Activated naive CD8-positive, alpha-beta T cell treated with anti-CD3 and anti-CD28 coated beads for 36 hours (primary cell): Measurements from ENCODE around the gene KIF18B. TPM values are rescaled to one million over a fixed set of nuclear protein-coding genes. Genes with fewer than 3 reads are reported as not detected.

Experiments used
- DNase-seq: peaks from one replicate; pipeline ENCODE4 v3.0.0; 2021
- H3K27ac Mint-ChIP-seq: one replicate; pipeline ENCODE4 v1.8.0; 2022; ENCODE audit warnings: mild to moderate bottlenecking, moderate library complexity, mixed read lengths
- H3K27me3 Mint-ChIP-seq: one replicate; pipeline ENCODE4 v1.8.0; 2022; ENCODE audit warnings: mild to moderate bottlenecking, mixed read lengths
- H3K36me3 Mint-ChIP-seq: one replicate; pipeline ENCODE4 v1.8.0; 2021; ENCODE audit warnings: mild to moderate bottlenecking, mixed read lengths
- H3K4me1 Mint-ChIP-seq: one replicate; pipeline ENCODE4 v1.8.0; 2021; ENCODE audit warnings: mixed read lengths
- H3K4me3 Mint-ChIP-seq: one replicate; pipeline ENCODE4 v1.8.0; 2022; ENCODE audit warnings: mild to moderate bottlenecking, moderate library complexity, mixed read lengths
- H3K9me3 Mint-ChIP-seq: one replicate; pipeline ENCODE4 v1.8.0; 2022; ENCODE audit warnings: mixed read lengths
- total RNA-seq, 2 experiments: library from RNA; stranded (reverse); gene quantifications; one replicate each; pipeline ENCODE4 v1.2.3, GENCODE V29; 2021

The KIF18B gene
- 10 to 100 TPM; 36.7 to 37.1 TPM for total RNA-seq

DNA sequence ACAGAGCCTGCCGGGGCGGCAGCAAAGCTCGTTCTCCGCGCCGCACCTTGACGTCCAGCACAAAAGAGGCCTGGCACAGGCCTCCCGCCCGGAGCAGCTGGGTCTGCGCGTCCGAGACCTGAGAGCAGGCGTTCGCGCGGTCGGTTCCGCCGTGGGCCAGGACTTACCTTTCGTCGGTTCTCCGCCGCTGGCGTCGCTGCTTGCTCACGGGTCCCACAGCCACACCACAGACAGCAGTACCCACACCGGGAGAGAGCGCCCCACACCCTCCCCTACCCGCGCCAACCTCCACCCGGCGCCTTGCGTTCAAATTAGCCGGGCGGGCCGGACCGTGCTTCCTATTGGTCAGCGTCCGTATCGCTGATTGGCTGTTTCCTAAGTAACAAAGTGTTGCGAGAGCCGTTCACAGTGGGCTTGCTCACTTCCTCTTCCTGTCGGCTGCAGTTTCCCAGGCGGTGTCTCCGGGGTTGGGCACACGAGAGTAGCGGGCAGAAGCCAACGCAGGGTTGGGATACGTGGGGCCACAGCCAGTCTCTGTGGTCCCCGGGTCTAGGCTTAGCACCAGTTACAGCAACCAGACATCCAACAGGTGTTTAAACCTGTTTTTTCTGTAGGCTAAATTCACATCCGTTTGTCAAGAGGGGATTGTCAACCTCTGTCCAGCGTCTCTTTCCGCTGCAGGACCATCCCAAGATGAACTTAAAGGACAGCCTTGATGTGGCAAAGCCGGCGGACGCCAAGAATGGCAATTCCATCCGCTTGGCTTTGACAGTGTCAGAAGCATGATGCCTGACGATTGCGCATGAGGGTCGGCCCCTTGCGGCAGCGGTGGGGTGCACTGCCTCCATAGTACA is at the start of gene KIF18B:
Gene KIF18B, minus strand, starts transcription at position 313 of the 854 bp plus-strand sequence. CDS start 11,429 bp downstream, outside the sequence.
- Mint-ChIP-seq H3K27me3 (peaks cover 9% of the 10 kb centered on the region), H3K36me3 (peaks cover 26% of the 10 kb centered on the region), H3K27ac (peak within 1 kb of the TSS; percentile 79), H3K9me3 (no peaks in the 10 kb centered on the region), H3K4me1 (peaks cover 7% of the 10 kb centered on the region), H3K4me3 (peak within 1 kb of the TSS; percentile 95)
- peak; percentile 91 for DNase-seq

DNA sequence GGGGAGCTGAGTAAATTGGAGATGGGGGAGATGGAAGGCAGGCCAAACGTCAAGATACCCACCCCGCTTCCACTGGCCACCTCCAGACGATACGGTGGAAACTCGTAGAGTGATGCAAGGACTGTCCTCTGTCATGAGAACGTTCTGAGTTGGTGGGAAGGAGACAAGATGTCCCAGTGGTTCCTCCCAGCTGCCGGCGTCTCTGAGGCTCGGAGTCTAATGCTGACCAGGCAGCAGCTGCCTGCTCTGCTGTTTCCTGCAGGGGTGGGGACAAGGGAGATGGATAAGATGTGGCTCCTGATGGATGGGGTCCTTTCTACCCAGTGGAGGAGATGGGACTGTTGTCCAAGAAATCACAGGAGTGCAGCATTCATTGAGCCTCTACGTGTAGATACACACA is 48.7 kb upstream of the KIF18B start:
- Mint-ChIP-seq H3K9me3 (peaks cover 5% of the 10 kb centered on the region), H3K4me3 (no peak overlapping the region), H3K4me1 (no peaks in the 10 kb centered on the region), H3K27me3 (peaks cover 7% of the 10 kb centered on the region), H3K36me3 (no peaks in the 10 kb centered on the region), H3K27ac (no peak overlapping the region)
- no peak for DNase-seq

DNA sequence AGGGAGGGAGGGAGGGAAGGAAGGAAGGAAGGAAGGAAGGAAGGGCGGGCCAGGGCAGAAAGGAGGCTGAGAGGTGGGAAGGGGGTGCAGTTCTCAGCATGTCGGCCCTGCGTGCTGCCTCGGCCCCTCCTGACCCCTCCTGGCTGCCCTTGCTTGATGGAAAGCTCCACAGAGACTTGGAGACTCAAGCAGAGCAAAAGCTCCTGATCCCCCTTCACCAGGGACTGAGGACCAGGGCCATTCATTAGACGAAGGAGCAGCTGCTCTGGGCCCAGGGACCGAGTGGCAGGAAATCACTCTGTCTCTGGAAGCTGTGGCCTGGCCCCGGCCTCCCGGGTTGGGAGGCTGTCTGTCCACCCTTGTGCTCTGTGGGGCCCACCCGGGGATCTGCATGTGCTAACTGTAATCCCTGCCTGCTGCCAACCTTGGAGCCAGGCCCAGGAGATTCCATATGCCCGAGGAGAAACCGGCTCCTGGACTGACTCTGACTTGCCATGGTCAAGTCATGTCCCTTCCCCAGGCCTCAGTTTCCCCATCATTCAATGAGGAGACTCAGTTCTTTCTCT is 47.9 kb upstream of the KIF18B start:
- no peak for DNase-seq
- peaks cover 5% of the 10 kb centered on the region for H3K9me3 Mint-ChIP-seq
- no peaks in the 10 kb centered on the region for H3K36me3 Mint-ChIP-seq
- no peaks in the 10 kb centered on the region for H3K4me1 Mint-ChIP-seq
- H3K4me3 Mint-ChIP-seq = no peak overlapping the region
- H3K27ac Mint-ChIP-seq = no peak overlapping the region
- H3K27me3 Mint-ChIP-seq = peaks cover 7% of the 10 kb centered on the region

DNA sequence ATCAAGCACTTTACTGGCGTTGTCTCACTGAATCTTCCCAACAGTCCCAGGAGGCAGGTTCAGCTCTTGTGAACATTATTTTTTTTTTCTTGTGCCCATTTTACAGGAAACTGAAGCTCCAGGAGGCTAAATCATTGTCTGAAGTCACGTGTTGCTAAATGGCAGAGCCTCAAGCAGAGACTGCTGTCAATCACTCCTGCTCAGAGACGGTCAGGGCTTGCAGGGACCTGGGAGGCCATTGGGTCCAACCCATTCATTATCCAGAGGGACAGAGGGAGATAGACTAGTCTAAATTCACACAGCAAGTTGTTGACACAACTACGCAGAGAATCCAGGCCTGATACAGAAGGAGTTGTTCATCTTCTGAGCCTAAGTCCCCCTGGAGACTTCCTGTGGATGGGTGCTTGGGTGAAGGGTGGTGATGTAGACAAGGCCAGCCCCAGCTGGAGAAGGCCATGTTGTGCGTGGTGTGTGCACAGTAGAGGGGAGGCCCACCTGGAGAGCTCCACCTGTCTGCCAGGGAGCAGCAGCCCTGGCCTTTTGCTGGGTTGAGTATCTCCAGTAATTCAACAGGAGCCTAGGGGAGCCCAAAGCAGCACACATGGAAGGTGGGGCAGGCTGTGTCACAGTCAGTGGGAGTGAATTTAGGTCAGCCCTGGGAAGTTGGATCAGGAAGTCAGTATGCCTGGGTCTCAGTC is 44.8 kb upstream of the KIF18B start:
- Mint-ChIP-seq H3K36me3 (no peaks in the 10 kb centered on the region), H3K9me3 (no peaks in the 10 kb centered on the region), H3K4me3 (no peak overlapping the region), H3K4me1 (peaks cover 7% of the 10 kb centered on the region), H3K27me3 (peaks cover 35% of the 10 kb centered on the region), H3K27ac (no peak overlapping the region)
- DNase-seq = no peak

DNA sequence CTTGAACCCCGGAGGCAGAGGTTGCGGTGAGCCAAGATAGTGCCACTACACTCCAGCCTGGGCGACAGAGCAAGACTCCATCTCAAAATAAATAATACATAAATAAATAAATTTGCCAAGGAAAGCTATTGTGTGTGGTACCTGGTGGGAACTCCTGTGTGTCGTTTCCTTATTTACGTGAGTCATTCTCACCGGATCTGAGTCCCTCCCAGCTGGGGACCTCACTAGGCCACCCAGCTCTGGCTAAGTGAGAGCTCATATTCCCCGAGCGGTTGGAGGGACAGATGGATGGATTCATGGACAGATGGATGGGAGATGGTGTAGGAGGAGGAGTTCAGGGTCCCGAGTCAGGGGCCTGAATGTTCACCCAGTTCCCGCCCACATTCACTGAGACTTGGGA is 43.4 kb upstream of the KIF18B start:
- no peaks in the 10 kb centered on the region for H3K36me3 Mint-ChIP-seq
- H3K27ac Mint-ChIP-seq = no peak overlapping the region
- no peaks in the 10 kb centered on the region for H3K9me3 Mint-ChIP-seq
- peaks cover 41% of the 10 kb centered on the region for H3K27me3 Mint-ChIP-seq
- H3K4me3 Mint-ChIP-seq = no peak overlapping the region
- no peak for DNase-seq
- H3K4me1 Mint-ChIP-seq = peaks cover 11% of the 10 kb centered on the region

DNA sequence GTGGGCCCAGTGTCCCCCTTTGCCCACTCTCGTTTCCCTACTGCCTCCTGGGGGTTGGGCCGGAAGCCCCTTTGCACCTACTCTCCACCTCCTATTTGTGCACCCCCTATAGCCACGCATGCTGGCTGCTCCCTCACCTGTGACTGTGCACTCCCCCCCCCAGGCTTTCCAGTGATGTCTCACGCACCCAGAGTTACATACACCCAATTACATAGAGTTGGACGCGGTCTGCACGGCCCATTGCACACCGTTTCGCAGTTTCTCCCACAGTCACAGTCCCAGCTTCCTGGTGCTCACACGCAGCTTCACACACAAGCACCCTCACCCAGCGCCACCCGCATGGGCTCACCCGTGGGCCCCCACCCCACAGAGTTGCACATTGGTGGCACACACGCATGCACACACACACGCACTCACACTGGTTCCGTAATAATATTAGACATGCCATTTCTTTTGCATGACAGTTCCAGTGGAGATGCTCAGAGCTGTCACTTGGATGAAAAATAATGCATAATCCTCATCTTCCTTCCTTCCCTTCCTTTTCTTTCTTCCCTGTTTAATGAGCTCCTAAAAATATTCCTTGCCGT is 42.1 kb upstream of the KIF18B start:
- peaks cover 11% of the 10 kb centered on the region for H3K4me1 Mint-ChIP-seq
- no peaks in the 10 kb centered on the region for H3K36me3 Mint-ChIP-seq
- DNase-seq = no peak
- H3K27me3 Mint-ChIP-seq = peaks cover 50% of the 10 kb centered on the region
- H3K9me3 Mint-ChIP-seq = peaks cover 3% of the 10 kb centered on the region
- H3K4me3 Mint-ChIP-seq = no peak overlapping the region
- no peak overlapping the region for H3K27ac Mint-ChIP-seq

DNA sequence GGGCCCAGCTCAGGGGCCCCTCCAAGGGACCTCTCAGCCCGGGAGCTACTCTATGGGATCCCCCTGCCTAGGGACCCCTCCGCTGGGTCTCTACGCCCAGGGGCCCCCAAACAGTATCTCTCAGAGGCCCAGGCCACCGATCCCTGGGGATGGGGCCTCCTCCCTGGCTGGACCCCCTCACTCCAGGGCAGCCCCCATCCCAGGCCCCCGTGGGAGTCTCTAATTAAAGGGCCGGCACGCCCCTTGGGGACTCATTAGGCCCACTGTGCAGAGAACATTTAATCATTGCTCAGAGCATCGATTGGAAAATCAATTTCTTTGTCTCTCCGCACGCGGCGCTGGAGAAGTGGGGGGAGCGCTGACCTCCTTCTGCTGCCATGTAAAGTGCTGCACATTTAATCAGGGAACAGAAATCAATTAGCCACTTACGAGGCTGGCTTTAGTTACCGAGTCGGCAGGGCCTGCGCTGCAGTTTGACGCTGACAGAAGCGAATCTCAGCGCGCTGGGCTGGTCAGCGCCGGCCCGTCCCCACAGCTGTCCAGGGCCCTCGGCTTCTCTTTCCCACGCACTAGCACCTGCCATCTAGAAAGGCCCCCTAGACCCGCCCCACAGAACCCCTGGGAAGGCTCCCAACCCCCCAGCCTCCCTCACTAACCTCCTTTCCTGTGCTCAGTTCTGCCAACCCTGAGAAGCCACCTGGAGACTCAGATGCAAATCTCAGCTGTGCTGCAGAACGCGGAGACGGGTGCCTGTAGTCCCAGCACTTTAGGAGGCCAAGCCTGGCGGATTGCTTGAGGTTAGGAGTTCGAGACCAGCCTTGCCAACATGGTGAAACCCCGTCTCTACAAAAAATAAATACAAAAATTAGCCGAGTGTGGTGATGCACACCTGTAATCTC is 40.7 kb upstream of the KIF18B start:
- Mint-ChIP-seq H3K4me1 (peaks cover 11% of the 10 kb centered on the region), H3K27ac (no peak overlapping the region), H3K9me3 (peaks cover 3% of the 10 kb centered on the region), H3K4me3 (no peak overlapping the region), H3K27me3 (peaks cover 50% of the 10 kb centered on the region), H3K36me3 (no peaks in the 10 kb centered on the region)
- no peak for DNase-seq

DNA sequence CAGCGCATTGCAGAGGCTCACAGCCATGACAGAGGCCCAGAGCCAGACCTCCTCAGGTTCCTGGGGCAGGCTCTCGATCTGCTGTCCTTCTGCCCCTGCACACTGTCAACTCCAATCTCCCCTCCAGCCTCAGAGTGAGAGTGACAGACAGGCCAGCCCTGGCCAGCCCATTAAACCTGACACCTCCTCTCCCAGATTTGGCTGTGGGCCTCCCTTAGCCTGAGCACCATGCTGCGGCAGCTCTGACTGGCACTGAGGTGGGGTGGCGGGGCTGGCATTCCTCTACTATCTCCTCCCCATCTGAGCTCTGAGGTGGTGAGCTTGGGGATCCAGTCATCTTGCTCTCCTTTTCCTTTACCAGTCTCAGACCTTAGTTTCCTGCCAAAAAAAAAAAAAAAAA is 36.0 kb upstream of the KIF18B start:
- Mint-ChIP-seq H3K27me3 (peaks cover 53% of the 10 kb centered on the region), H3K4me1 (peaks cover 11% of the 10 kb centered on the region), H3K4me3 (no peak overlapping the region), H3K9me3 (peaks cover 3% of the 10 kb centered on the region), H3K27ac (no peak overlapping the region), H3K36me3 (peaks cover 1% of the 10 kb centered on the region)
- no peak for DNase-seq

DNA sequence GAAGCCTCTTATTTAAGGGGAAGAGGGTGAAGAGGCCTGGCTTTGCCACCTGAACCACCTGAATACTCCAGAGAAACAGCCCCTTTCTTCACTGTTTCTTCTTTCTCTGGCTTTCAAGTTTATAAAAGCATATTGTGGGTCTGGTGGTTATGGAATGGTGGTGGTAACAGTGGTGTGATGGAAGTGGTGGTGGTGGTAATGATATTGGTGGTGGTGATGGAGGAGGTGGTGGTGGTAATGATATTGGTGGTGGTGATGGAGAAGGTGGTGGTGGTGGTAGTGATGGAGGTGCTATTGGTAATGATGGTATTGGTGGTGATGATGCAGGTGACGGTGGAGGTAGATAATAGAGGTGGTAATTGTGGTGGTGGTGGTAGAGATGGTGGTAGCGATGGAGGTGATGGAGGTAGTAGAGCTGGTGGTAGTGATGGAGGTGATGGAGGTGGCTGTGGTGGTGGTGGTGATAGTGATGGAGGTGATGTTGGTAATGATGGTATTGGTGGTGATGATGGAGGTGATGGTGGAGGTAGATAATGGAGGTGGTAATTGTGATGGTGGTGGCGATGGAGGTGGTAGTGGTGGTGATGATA is 34.6 kb upstream of the KIF18B start:
- peak overlapping the region; percentile 14 for H3K27ac Mint-ChIP-seq
- DNase-seq = no peak
- H3K27me3 Mint-ChIP-seq = peaks cover 40% of the 10 kb centered on the region
- H3K36me3 Mint-ChIP-seq = peaks cover 1% of the 10 kb centered on the region
- no peak overlapping the region for H3K4me3 Mint-ChIP-seq
- peaks cover 1% of the 10 kb centered on the region for H3K4me1 Mint-ChIP-seq
- peaks cover 3% of the 10 kb centered on the region for H3K9me3 Mint-ChIP-seq

DNA sequence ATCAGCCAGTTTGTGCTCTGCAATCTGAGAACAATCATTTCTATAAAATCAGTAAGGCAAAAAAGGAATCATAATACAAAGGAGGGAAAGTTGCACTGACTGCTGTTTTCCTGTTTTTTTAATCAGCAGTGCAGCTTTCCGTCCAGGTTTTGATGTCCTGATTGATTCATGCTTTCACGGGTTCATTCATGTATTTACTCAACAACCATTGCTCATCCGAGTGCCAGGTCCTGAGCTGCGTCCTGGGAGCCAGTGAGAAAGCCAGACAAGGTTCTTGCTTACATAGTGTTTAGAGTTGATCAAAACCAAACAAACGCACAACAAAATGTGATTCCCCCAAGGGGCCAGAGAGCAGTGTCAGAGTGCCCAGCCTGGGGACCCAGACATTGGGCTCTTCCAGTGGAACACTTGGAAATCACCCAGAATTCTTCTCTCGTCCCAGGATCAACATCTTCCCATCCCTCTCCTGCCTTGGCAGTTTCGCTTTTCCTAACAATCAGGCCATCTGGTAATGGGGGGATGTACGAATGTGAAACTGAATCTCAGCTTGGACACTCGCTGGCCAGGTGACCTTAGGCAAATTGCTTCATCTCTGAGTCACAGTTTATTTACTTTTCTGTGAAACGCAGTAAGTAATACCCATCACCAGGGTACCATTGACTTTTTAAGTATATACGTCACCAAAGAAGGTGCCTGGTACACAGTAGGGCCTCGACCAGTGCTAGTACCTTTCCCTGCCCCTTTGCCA is 33.8 kb upstream of the KIF18B start:
- Mint-ChIP-seq H3K4me1 (no peaks in the 10 kb centered on the region), H3K27me3 (peaks cover 38% of the 10 kb centered on the region), H3K36me3 (peaks cover 1% of the 10 kb centered on the region), H3K27ac (no peak overlapping the region), H3K4me3 (no peak overlapping the region), H3K9me3 (peaks cover 3% of the 10 kb centered on the region)
- no peak for DNase-seq

DNA sequence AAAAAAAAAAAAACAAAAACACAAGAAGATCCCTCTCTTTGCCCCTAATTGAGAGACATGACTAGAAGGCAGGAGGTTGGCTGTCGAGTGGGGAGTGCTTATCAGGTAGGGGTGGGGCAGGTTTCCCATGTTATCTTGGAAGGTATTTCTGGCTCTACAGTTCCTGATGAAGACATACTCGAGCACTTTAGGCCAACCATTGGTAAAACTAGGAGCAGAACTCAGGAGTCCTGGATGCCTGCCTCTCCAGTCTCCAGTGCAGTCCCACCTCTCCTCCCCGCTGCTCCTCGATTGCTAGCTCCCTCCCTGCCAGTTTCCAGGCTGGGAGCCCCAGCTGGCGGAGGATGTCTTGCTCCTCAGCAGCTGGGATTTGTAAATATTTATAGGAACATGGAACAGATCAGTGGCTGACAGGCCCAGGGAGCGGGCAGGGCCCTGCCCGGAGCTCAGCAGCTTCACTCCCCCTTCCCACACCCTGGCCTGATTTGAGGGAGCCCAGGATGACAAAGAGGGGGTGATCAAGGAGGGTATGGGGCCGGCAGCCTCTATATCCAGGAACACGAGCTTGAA is 31.9 kb upstream of the KIF18B start:
- Mint-ChIP-seq H3K36me3 (peaks cover 1% of the 10 kb centered on the region), H3K4me1 (no peaks in the 10 kb centered on the region), H3K27me3 (peaks cover 36% of the 10 kb centered on the region), H3K4me3 (no peak overlapping the region), H3K27ac (no peak overlapping the region), H3K9me3 (no peaks in the 10 kb centered on the region)
- DNase-seq = no peak

DNA sequence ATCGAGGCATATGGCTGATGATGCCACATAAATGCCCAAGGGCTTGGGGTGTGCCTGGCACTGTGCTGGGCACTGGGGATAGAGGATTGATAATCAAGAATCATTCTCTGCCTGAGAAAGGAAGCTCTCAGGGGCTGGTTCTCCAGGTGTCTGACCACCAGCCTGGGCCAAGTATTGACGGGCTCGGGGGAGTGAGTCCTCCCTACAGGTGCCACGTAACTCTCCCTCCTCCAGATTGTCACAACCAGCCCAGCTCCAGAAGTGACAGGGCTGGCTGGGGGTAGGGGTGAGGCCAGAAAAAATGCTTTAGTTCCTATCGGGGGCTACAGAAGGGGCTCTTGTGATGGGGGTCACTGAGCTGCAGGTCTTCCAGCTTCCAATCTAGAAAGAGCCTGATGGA is 31.2 kb upstream of the KIF18B start:
- Mint-ChIP-seq H3K27me3 (peaks cover 39% of the 10 kb centered on the region), H3K4me3 (no peak overlapping the region), H3K9me3 (no peaks in the 10 kb centered on the region), H3K27ac (no peak overlapping the region), H3K4me1 (no peaks in the 10 kb centered on the region), H3K36me3 (peaks cover 1% of the 10 kb centered on the region)
- DNase-seq = no peak

DNA sequence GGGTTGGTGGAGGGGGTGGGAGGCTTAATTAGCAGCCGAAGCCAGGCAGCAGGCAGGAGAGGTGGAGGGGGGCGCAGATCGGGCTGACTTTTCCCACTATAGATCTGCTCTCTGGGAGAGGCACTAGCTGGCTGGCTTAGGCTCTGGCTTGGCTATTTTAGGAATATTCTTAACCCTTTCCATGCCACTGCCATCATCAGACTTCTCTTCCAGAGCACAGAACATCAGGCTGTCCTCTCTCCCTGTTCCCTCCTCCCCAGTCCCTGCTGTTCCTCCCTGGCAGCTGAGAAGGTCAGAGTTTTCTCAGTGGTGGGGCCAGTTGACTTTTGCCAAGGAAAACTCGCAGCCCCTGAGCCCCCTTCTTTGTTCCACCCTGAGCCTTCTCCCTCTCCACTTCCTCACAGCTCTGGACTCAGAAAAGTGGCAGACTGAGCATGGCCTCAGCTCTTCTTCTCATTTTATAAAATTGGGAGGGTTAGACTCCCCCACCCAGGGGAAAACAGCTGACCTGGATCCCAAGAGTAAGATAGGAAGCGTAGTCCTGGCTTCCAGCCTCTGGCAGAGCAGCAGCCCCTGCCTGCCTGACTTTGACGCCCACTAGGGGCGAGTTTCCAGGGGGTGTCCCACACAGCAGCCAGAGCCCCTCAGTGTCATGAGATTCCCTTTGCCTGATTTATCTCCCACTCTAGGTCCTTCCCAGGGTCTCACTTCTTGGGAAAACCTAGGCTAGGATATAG is 30.4 kb upstream of the KIF18B start:
- H3K4me3 Mint-ChIP-seq = no peak overlapping the region
- no peak for DNase-seq

More for the DNA sequence above, 30.4 kb upstream of the KIF18B start:
- Mint-ChIP-seq H3K36me3 (peaks cover 1% of the 10 kb centered on the region), H3K9me3 (no peaks in the 10 kb centered on the region), H3K27me3 (peaks cover 42% of the 10 kb centered on the region), H3K4me1 (no peaks in the 10 kb centered on the region), H3K27ac (no peak overlapping the region)
